Fibroblast of gingiva (primary cell): ENCODE results near the gene AFAP1.

Experiments
- DNase-seq: peaks from one replicate; pipeline ENCODE4 v3.0.0-alpha.2; 2011; ENCODE audit warnings: low read depth

Gene AFAP1

GRCh38 chr4:7782783-7783182, 156.9 kb downstream of the AFAP1 start:
- no peak for DNase-seq

- no peak for DNase-seq
These were observed 157.7 kb downstream of the AFAP1 start for GRCh38 chr4:7781993-7782392.

GRCh38 chr4:7781366-7781765, 158.3 kb downstream of the AFAP1 start:
- no peak for DNase-seq

GRCh38 chr4:7780751-7781348, 158.8 kb downstream of the AFAP1 start:
- no peak for DNase-seq

DNA sequence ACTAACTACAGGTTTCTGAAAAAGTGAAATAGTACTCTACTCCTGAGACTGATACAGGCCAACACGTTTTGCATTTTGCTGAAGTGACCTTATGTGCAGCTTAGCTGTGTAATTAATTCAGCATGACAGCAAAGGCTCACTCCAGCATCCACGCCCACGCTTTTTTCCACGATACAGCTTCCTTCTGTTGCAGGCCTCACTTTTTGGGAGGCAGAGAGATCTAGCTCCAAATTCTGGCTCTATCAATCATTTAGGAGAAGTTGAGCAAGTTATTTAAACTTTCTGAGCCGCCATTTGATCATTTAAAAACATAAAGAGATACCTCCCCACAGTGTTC, 160.3 kb downstream of the AFAP1 start:
- peak; percentile 42 for DNase-seq

- DNase-seq: no peak
These were observed 160.9 kb downstream of the AFAP1 start for GRCh38 chr4:7778510-7779431.

DNA sequence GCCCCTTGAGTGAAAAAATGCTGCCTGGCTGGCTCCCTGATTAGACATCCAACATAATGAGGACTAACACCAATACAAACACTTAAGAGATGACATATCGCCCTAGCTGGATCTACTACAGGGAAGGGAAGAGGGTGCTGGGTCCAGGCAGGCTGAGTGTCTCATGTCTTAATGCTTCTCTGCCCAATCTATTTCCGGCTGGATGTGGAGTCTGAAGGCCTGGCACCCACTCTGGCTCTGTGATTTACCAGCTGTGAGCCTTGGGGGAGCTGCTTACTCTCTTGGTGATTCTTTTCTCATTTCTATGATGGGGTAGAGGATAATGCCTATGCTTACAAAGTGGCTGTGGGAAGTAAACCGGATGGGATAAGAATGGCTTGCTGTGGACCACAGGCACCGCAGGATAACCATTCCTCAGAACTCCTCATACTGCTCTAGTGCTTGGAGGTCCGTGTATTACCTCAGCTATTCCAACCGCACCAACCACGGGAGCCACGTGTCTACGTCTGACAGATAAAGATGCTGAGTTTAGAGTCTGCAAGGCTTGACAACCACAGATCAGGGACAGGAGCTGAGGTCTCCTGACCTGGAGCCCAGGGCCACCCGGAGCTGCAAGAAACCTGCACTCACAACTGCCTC, 161.7 kb downstream of the AFAP1 start:
- no peak for DNase-seq

DNA sequence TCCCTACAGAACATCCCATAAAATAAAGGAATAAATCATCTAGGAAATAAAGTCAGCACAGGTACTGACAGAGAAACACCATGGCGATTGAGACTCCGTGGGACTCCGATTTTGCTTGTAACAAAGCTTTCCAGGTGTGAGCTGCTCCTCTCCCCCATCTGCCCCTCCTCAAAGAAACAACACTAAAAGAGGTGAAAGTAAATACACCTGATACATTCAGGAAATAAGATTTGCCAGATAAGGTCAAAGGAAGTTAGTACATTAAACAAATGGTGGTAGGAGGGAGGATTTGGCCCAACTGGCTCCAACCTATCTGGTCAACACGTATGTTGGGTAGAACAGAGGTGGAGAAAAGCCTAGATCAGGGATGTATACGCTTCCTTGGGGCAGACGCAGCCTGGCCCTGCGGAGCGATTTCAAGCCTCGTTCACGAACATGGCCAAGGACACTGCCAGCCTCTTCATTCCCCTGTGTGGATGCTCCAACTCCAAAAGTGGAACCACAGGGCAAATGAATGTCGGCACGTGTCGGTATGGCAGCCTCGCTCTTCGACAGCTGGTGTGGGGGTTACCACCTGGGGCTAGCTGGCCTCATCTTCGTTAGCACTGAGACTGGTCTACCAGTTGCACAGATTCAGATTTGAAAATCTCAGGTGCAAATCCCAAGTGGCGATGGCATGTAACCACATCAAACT, 162.5 kb downstream of the AFAP1 start:
- no peak for DNase-seq

GRCh38 chr4:7775396-7775795, 164.3 kb downstream of the AFAP1 start:
- DNase-seq: no peak

DNA sequence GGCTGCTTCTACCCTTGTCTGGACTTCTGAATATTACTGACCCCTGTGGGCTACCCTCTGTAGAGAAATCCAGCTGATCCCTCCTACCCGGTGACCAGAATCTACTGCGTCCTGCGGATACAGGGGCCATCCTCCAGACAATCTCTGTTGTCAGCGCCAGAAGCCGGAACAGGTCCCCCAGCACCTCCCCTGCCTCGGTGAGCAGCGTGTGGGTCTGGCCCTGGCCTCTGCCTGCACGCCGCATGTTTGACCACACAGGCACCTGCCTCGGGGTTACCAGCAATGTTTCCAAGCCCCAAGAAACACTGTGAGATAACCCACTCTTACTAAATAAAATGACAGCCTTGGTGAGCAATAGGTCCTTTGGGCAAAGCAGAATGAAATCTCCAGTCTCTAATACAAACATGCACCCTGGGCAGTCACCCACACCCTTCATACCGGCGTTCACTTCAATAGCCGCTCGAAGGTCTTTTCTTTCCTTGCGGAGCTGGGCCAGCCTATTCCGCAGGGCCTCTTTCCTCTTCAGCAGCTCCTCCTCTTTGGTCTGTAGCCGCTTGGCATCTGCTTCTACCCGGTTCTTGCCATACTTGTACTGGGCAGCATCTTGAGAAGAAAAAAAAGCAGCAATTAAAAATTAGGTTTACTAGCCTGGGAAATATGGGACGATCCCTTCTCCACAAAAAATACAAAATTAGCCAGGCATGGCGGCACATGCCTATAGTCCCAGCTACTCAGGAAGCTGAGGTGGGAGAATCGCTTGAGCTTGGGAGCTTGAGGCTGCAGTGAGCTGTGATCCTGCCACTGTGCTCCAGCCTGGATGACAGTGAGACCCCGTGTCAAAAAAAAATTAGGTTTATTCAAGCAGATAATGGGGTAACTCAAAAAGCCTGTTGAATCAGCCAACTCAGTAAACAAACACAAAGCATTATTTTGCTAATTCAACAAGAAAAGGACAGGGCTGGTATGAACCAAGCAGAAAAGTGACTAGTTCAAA, 165.1 kb downstream of the AFAP1 start:
- DNase-seq: no peak

- no peak for DNase-seq
These were observed 166.1 kb downstream of the AFAP1 start for GRCh38 chr4:7773401-7774180.

DNA sequence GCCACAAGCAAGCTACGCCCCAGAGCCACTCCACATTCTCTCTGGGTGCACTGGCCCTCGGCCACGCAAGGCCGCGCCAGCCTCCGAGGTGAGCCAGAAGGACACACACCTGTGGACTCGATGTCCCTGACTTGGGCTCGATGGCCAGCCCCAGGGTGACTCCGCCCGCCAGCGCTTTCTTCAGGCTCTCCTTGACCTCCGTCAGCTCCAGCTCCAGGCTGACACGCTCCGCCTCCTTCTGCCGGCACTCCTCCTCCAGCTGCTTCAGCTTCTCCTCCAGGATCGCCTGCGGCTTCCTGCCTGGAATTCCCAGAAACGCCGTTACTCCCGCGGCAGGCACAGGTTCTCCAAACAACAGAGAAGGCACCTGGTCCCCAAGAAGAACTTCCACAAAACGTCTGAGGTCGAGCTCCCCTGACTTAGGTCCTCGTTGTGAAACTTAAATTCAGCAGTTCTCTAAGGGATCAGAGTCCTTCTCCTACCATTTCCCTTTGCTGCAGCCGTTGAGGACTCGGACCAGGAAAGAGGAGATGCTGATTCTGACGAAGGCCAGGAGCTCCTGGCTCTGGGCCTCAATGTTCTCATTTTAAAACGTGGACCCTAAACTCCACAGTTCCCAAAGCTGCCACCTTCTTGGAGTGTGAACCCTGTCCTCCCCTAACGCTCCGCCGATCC, 166.8 kb downstream of the AFAP1 start:
- no peak for DNase-seq

GRCh38 chr4:7771541-7772507, 167.8 kb downstream of the AFAP1 start:
- no peak for DNase-seq

GRCh38 chr4:7771056-7771455, 168.6 kb downstream of the AFAP1 start:
- DNase-seq: no peak

- DNase-seq: peak; percentile 19
These were observed 169.2 kb downstream of the AFAP1 start for GRCh38 chr4:7770224-7771050.

- no peak for DNase-seq
These were observed 170.1 kb downstream of the AFAP1 start for GRCh38 chr4:7769396-7770223.

DNA sequence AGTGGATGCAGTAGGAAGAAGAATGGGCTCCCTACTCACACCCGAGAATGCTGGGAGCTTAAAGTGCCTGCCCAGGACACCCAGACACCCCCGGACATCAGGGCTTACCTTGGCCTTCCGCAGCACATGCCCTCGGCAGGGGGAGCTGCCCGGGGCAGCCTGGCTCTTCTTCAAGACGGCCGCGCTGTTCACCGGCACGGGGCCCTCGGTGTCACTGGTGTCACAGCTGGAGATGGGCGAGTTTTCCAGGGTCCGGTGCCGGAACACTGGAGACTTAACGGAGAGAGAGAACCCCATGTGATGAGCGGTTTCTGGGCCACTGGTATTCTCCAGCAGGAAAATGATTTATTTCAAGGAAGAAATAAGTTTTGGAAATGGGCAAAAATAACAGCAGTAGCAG, 170.9 kb downstream of the AFAP1 start:
- no peak for DNase-seq
